SHP77 (cell line): ENCODE results near the gene OR2A1.
"Not testable (repeated sequence)": the region's sequence is repeated elsewhere in the genome, so short reads cannot be mapped to it uniquely, and the experiment has no call there.

Experiments
- DNase-seq, 2 experiments: peaks; one replicate each; lab custom pipeline; 2025; lab: John Stamatoyannopoulos, UW

OR2A1 gene

GRCh38 chr7:144311872-144312469, at the start of gene OR2A1:
OR2A1 (plus strand) TSS chr7:144312419; CDS start chr7:144318125, 5,706 bp downstream.
- not testable (repeated sequence) for DNase-seq

- DNase-seq = not testable (repeated sequence)
Observed at GRCh38 chr7:144264692-144265091, 47.5 kb upstream of the OR2A1 start, which contains the start of gene OR2A7. OR2A7 (minus strand) TSS chr7:144264792; CDS start chr7:144259628, 5,164 bp downstream.

- not testable (repeated sequence) for DNase-seq
Observed at GRCh38 chr7:144269188-144269587, 43.0 kb upstream of the OR2A1 start, which contains the start of gene CTAGE8. CTAGE8 (minus strand) TSS chr7:144269288; CDS start chr7:144269250, 38 bp downstream.

GRCh38 chr7:144275281-144275680, 36.9 kb upstream of the OR2A1 start:
- DNase-seq = not testable (repeated sequence)

GRCh38 chr7:144280010-144280409, 32.2 kb upstream of the OR2A1 start:
- not testable (repeated sequence) for DNase-seq

GRCh38 chr7:144281981-144282380, 30.2 kb upstream of the OR2A1 start:
- not testable (repeated sequence) for DNase-seq

- not testable (repeated sequence) for DNase-seq
Observed at GRCh38 chr7:144282490-144282889, 29.7 kb upstream of the OR2A1 start.

- DNase-seq = not testable (repeated sequence)
Observed at GRCh38 chr7:144283716-144284115, 28.5 kb upstream of the OR2A1 start.

- DNase-seq = not testable (repeated sequence)
Observed at GRCh38 chr7:144287171-144287784, 24.9 kb upstream of the OR2A1 start.

GRCh38 chr7:144291607-144292006, 20.6 kb upstream of the OR2A1 start:
- DNase-seq = not testable (repeated sequence)

GRCh38 chr7:144292384-144293161, 19.6 kb upstream of the OR2A1 start:
- not testable (repeated sequence) for DNase-seq

GRCh38 chr7:144293794-144294499, 18.3 kb upstream of the OR2A1 start:
- DNase-seq = not testable (repeated sequence)

GRCh38 chr7:144302578-144303303, 9.5 kb upstream of the OR2A1 start:
- DNase-seq = not testable (repeated sequence)

- not testable (repeated sequence) for DNase-seq
Observed at GRCh38 chr7:144303607-144304006, 8.6 kb upstream of the OR2A1 start.

GRCh38 chr7:144305156-144305555, 7.1 kb upstream of the OR2A1 start:
- DNase-seq = not testable (repeated sequence)

- DNase-seq = not testable (repeated sequence)
Observed at GRCh38 chr7:144309702-144310101, 2.5 kb upstream of the OR2A1 start.

- not testable (repeated sequence) for DNase-seq
Observed at GRCh38 chr7:144311218-144311617, 1.0 kb upstream of the OR2A1 start.

GRCh38 chr7:144317537-144317936, 5.3 kb downstream of the OR2A1 start:
- not testable (repeated sequence) for DNase-seq

GRCh38 chr7:144319547-144319946, 7.3 kb downstream of the OR2A1 start:
- not testable (repeated sequence) for DNase-seq

- not testable (repeated sequence) for DNase-seq
Observed at GRCh38 chr7:144321677-144322206, 9.5 kb downstream of the OR2A1 start.

- not testable (repeated sequence) for DNase-seq
Observed at GRCh38 chr7:144323359-144323758, 11.1 kb downstream of the OR2A1 start.
